ENCODE data around the gene FBLL1. TPM values are rescaled to one million over a fixed set of nuclear protein-coding genes. Genes with fewer than 3 reads are reported as not detected.

Gene FBLL1
- total and polyA plus RNA-seq, 10 of the 15 experiments (the other 5 are each of a cell fraction or from before 2014, with no cell fraction given), result 0.04 to 0.23 (median 0.15) TPM; not detected in 7

DNA sequence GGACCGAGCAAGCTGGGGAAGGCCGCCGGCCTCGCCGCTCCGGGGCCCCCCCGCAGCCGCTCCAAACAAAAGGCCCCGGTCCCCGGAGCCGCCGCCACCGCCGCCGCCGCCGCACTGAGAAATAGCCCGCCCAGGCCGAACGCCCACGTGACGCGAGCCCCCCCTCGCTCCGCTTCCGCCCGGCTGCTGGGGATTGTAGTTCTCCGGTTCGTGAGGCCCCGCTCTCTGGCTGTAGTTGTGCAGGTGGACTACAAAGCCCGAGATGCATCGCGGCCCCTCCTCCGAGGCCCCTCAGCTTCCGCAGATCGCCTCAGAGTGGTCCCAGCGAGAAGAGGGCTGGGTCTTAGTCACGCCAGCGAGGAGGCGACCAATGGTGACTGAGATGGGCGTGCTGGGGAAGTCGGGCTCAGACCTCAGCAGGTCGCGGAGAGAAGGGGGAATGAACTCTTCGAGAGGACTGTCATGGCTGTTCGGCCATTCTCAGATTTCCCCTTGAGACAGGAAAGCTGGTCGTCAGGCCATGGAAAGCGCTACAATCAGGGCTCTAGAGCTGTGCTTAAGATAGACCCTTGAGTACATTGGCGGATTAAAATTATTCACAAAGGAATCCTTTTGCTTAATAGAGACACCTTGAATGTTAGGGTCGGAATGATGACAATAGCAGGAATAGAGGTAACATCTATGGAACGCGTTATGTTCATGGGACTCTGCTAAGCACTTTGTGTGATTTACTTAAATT lies 50.6 kb downstream of the FBLL1 start (continued):
- TF ChIP-seq POLR2AphosphoS2 (IDR thresholded peaks at IDR 0.05; ENCODE audit: low read depth, low read length) (peak; percentile 92), SIN3A (IDR thresholded peaks at IDR 0.05; ENCODE audit: low read depth, low read length) (no peak), BMI1 (IDR thresholded peaks at IDR 0.05; ENCODE audit: borderline replicate concordance) (no peak), PML (IDR thresholded peaks at IDR 0.05; ENCODE audit: low read length) (peak; percentile 96), FOXK2 (IDR thresholded peaks at IDR 0.05) (no peak), SUZ12 (IDR thresholded peaks at IDR 0.05; ENCODE audit: unreplicated experiment) (no peak), SUPT20H (IDR thresholded peaks at IDR 0.05; ENCODE audit: borderline replicate concordance, control insufficient read depth, low read depth, low read length) (no peak), SREBF1 (IDR thresholded peaks at IDR 0.05; ENCODE audit: low read length) (peak; percentile 93), YBX1 (IDR thresholded peaks at IDR 0.05) (no peak), BRCA1 (IDR thresholded peaks at IDR 0.05; ENCODE audit: low read depth, low read length) (no peak), NR2C1 (IDR thresholded peaks at IDR 0.05) (peak; percentile 70; the same call in 1 of the 2 replicates), RBBP5 (conservative IDR thresholded peaks at IDR 0.05) (no peak)
- TF ChIP-seq, protein P1, sequence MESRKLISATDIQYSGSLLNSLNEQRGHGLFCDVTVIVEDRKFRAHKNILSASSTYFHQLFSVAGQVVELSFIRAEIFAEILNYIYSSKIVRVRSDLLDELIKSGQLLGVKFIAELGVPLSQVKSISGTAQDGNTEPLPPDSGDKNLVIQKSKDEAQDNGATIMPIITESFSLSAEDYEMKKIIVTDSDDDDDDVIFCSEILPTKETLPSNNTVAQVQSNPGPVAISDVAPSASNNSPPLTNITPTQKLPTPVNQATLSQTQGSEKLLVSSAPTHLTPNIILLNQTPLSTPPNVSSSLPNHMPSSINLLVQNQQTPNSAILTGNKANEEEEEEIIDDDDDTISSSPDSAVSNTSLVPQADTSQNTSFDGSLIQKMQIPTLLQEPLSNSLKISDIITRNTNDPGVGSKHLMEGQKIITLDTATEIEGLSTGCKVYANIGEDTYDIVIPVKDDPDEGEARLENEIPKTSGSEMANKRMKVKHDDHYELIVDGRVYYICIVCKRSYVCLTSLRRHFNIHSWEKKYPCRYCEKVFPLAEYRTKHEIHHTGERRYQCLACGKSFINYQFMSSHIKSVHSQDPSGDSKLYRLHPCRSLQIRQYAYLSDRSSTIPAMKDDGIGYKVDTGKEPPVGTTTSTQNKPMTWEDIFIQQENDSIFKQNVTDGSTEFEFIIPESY (IDR thresholded peaks at IDR 0.05), result no peak
- TF ChIP-seq, protein P2, sequence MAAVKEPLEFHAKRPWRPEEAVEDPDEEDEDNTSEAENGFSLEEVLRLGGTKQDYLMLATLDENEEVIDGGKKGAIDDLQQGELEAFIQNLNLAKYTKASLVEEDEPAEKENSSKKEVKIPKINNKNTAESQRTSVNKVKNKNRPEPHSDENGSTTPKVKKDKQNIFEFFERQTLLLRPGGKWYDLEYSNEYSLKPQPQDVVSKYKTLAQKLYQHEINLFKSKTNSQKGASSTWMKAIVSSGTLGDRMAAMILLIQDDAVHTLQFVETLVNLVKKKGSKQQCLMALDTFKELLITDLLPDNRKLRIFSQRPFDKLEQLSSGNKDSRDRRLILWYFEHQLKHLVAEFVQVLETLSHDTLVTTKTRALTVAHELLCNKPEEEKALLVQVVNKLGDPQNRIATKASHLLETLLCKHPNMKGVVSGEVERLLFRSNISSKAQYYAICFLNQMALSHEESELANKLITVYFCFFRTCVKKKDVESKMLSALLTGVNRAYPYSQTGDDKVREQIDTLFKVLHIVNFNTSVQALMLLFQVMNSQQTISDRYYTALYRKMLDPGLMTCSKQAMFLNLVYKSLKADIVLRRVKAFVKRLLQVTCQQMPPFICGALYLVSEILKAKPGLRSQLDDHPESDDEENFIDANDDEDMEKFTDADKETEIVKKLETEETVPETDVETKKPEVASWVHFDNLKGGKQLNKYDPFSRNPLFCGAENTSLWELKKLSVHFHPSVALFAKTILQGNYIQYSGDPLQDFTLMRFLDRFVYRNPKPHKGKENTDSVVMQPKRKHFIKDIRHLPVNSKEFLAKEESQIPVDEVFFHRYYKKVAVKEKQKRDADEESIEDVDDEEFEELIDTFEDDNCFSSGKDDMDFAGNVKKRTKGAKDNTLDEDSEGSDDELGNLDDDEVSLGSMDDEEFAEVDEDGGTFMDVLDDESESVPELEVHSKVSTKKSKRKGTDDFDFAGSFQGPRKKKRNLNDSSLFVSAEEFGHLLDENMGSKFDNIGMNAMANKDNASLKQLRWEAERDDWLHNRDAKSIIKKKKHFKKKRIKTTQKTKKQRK (IDR thresholded peaks at IDR 0.05; ENCODE audit: low read depth, low read length), result no peak
